Activated T-cell treated with anti-CD3 and anti-CD28 coated beads, Interleukin-2, amount 50 U/mL, for 24 hours (primary cell): ENCODE measurements around the gene PPP2R2C.

Experiments used
- DNase-seq: peaks from one replicate; pipeline ENCODE4 v3.0.0-alpha.2; 2020
- H3K27ac Mint-ChIP-seq: 2 replicates; pipeline ENCODE4 v1.8.0; 2020; ENCODE audit warnings: mild to moderate bottlenecking, mixed read lengths
- H3K27me3 Mint-ChIP-seq: 2 replicates; pipeline ENCODE4 v1.8.0; 2020; ENCODE audit warnings: mixed read lengths
- H3K36me3 Mint-ChIP-seq: 2 replicates; pipeline ENCODE4 v1.8.0; 2020; ENCODE audit warnings: low read depth, mixed read lengths
- H3K4me1 Mint-ChIP-seq: 2 replicates; pipeline ENCODE4 v1.8.0; 2020; ENCODE audit warnings: low read depth, mixed read lengths
- H3K4me3 Mint-ChIP-seq: 2 replicates; pipeline ENCODE4 v1.8.0; 2020; ENCODE audit warnings: mild to moderate bottlenecking, moderate library complexity, mixed read lengths
- H3K9me3 Mint-ChIP-seq: 2 replicates; pipeline ENCODE4 v1.8.0; 2020; ENCODE audit warnings: mixed read lengths

The PPP2R2C gene

GRCh38 chr4:6298852-6299251 lies 173.6 kb downstream of the PPP2R2C start:
- Mint-ChIP-seq H3K27ac (no peak overlapping the region), H3K36me3 (peaks cover 29% of the 10 kb centered on the region), H3K4me3 (no peak overlapping the region), H3K9me3 (no peaks in the 10 kb centered on the region), H3K4me1 (no peaks in the 10 kb centered on the region), H3K27me3 (no peaks in the 10 kb centered on the region)
- no peak for DNase-seq

DNA sequence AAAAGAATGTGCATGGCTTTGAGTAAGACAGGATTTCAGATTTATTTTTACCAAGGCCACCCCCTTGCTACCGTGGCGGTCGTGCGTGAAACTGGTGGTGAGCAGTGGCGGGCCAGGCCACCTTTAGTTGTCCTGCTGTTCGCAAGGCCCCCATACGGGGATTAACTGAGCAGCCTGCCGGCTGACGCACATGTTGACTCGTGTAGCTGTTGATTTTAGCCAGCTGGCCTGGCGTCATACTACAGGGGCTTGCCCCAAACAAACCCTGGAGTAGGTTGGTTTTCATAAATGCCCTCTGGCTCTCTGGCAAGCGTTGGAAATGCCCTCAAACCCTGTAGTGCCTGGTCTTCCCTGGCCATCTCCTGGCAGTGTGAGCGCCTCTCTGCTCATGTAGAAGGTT lies 174.4 kb downstream of the PPP2R2C start:
- Mint-ChIP-seq H3K4me3 (no peak overlapping the region), H3K27me3 (no peaks in the 10 kb centered on the region), H3K4me1 (no peaks in the 10 kb centered on the region), H3K27ac (no peak overlapping the region), H3K9me3 (no peaks in the 10 kb centered on the region), H3K36me3 (peaks cover 29% of the 10 kb centered on the region)
- DNase-seq, result no peak

DNA sequence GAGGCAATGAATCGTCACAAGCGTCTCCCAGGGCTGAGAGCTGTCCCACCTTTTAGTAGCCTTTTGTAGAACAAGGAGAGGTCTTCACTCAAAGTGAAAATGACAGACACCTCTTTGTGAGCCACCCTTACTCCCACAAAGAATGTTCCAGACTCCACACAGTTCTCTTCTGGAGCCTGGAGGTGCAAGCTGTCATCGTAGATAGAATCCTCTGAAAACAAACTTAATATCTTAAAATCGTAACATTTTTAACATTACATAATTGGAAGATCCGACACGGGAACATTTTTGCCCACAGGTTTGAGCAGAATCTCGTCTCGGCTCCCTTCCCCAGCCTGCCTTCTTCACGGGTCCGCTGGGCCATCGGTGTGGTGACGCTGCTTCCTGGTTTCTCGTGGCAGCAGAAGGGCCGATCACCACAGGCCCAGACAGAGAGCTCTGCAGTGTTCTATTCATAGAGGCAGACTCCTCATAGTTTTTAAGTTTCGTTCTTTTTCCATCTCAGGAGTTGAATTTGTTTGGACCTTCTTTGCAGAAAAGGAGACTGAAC lies 175.1 kb downstream of the PPP2R2C start:
- peaks cover 24% of the 10 kb centered on the region for H3K36me3 Mint-ChIP-seq
- no peak overlapping the region for H3K4me3 Mint-ChIP-seq
- H3K27me3 Mint-ChIP-seq, result no peaks in the 10 kb centered on the region
- H3K27ac Mint-ChIP-seq, result no peak overlapping the region
- H3K9me3 Mint-ChIP-seq, result no peaks in the 10 kb centered on the region
- H3K4me1 Mint-ChIP-seq, result no peaks in the 10 kb centered on the region
- no peak for DNase-seq

GRCh38 chr4:6296026-6296425 lies 176.4 kb downstream of the PPP2R2C start:
- Mint-ChIP-seq H3K9me3 (no peaks in the 10 kb centered on the region), H3K36me3 (peaks cover 12% of the 10 kb centered on the region), H3K27me3 (no peaks in the 10 kb centered on the region), H3K4me1 (no peaks in the 10 kb centered on the region), H3K4me3 (no peak overlapping the region), H3K27ac (no peak overlapping the region)
- no peak for DNase-seq

- H3K9me3 Mint-ChIP-seq, result no peaks in the 10 kb centered on the region
- no peak overlapping the region for H3K4me3 Mint-ChIP-seq
- no peaks in the 10 kb centered on the region for H3K27me3 Mint-ChIP-seq
- DNase-seq, result no peak
- no peak overlapping the region for H3K27ac Mint-ChIP-seq
- no peaks in the 10 kb centered on the region for H3K4me1 Mint-ChIP-seq
- H3K36me3 Mint-ChIP-seq, result peaks cover 6% of the 10 kb centered on the region
These were observed 176.9 kb downstream of the PPP2R2C start for GRCh38 chr4:6295495-6295894.

- Mint-ChIP-seq H3K36me3 (peaks cover 6% of the 10 kb centered on the region), H3K9me3 (no peaks in the 10 kb centered on the region), H3K4me3 (no peak overlapping the region), H3K27me3 (no peaks in the 10 kb centered on the region), H3K4me1 (no peaks in the 10 kb centered on the region), H3K27ac (no peak overlapping the region)
- no peak for DNase-seq
These were observed 177.6 kb downstream of the PPP2R2C start for GRCh38 chr4:6294705-6295421.

DNA sequence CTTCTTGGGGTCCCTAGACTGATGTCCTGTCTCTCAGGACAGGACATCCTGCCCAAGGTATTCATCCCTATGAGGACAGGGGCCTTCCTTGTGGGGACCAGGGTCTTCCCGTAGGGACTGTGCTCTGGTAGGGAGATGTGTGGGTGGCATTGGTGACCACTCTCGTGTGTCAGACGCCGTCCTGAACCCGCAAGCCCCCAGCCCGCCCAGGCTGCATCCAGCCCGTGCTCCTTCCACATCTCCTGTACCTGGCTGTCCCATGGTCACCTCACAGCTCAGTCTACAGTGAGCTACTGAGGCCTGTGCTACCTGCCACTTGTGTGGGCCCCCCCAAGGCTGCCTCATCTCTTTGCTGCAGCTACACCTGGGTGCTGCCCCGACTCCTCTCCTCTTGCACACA lies 178.8 kb downstream of the PPP2R2C start:
- no peaks in the 10 kb centered on the region for H3K27me3 Mint-ChIP-seq
- no peak for DNase-seq
- peaks cover 6% of the 10 kb centered on the region for H3K36me3 Mint-ChIP-seq
- H3K4me1 Mint-ChIP-seq, result no peaks in the 10 kb centered on the region
- H3K27ac Mint-ChIP-seq, result no peak overlapping the region
- no peaks in the 10 kb centered on the region for H3K9me3 Mint-ChIP-seq
- H3K4me3 Mint-ChIP-seq, result no peak overlapping the region

DNA sequence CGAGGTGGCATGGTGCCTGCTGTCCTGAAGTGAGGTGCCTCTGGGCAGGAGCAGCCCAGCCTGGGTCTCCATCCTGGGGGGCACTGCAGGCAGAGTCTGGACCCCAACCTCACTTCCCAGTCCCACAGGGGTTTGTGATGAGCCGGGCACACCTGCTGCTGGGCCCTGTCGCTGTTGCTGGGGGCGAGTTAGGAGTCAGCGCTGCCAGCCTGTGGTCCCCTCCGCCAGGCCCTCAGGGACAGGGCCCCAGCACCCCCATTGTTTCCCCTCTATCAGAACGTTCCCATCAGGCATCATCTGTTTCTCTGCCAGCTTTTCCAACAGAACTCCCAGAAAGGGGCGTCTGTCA lies 179.3 kb downstream of the PPP2R2C start:
- Mint-ChIP-seq H3K9me3 (no peaks in the 10 kb centered on the region), H3K4me1 (no peaks in the 10 kb centered on the region), H3K27ac (no peak overlapping the region), H3K4me3 (no peak overlapping the region), H3K36me3 (peaks cover 6% of the 10 kb centered on the region), H3K27me3 (no peaks in the 10 kb centered on the region)
- DNase-seq, result no peak

DNA sequence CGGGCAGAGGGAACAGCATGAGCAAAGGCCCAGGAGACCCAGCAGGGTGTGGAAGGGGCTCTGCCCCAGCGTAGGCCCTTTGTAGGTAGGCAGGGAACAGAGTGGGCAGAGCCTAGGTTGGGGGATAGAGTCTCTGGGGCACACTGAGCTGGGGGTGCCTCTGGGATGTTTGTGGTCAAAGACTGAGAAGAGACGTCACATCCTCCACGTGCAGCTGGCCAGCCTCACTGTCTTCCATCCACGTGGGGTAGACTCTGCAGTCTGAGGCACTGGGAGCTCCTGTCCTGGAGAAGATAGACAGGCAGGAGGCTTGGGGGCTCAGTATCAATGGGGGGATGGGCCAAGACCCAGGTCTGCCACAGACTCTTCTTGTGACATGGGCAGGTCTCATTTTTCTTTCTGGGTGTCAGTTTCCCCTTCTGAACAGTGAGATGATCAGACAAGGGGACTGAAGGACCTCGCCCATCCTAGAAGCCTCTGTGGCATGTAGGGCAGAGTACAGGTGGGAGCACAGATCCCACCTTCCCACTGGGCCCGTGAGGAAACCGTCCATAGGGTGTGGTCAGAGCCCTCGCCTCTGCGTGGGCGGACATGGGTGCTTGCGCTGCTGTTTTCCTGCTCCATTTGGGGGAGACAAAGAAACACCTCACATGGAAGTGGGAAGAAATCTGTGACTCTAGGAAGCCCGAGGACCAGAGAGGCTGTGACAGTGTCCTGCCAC lies 179.9 kb downstream of the PPP2R2C start:
- H3K27me3 Mint-ChIP-seq, result no peaks in the 10 kb centered on the region
- H3K9me3 Mint-ChIP-seq, result no peaks in the 10 kb centered on the region
- no peak overlapping the region for H3K4me3 Mint-ChIP-seq
- H3K27ac Mint-ChIP-seq, result no peak overlapping the region
- DNase-seq, result no peak
- peaks cover 6% of the 10 kb centered on the region for H3K36me3 Mint-ChIP-seq
- no peaks in the 10 kb centered on the region for H3K4me1 Mint-ChIP-seq

DNA sequence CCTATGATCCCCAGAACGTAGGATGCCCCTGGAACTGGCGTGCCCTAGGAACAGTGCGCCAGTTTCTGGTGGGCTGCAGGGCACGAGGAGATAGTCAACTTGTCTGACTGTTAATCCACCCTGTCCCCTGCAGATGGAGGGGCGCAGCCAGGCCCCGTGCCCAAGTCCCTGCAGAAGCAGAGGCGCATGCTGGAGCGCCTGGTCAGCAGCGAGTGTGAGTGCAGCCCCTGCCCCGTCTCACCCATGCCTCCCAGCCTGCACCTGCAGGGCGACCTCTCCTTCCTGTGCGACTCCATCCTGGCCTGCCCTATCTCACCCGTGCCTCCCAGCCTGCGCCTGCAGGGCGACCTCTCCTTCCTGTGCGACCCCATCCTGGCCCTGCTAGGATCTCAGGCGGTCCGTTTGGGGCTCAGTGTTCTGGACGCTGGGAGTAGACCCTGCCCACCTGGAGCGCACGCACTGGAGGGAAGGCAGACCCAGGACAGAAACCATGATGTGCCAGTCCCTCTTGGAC lies 180.6 kb downstream of the PPP2R2C start:
- H3K4me1 Mint-ChIP-seq, result no peaks in the 10 kb centered on the region
- no peak overlapping the region for H3K27ac Mint-ChIP-seq
- H3K4me3 Mint-ChIP-seq, result no peak overlapping the region
- DNase-seq, result no peak
- H3K27me3 Mint-ChIP-seq, result no peaks in the 10 kb centered on the region
- no peaks in the 10 kb centered on the region for H3K9me3 Mint-ChIP-seq
- peaks cover 10% of the 10 kb centered on the region for H3K36me3 Mint-ChIP-seq

GRCh38 chr4:6290769-6291547 lies 181.5 kb downstream of the PPP2R2C start:
- Mint-ChIP-seq H3K36me3 (peaks cover 10% of the 10 kb centered on the region), H3K27ac (no peak overlapping the region), H3K4me1 (no peaks in the 10 kb centered on the region), H3K4me3 (no peak overlapping the region), H3K27me3 (no peaks in the 10 kb centered on the region), H3K9me3 (no peaks in the 10 kb centered on the region)
- DNase-seq, result no peak

GRCh38 chr4:6290256-6290655 lies 182.2 kb downstream of the PPP2R2C start:
- DNase-seq, result no peak
- H3K4me1 Mint-ChIP-seq, result no peaks in the 10 kb centered on the region
- no peaks in the 10 kb centered on the region for H3K9me3 Mint-ChIP-seq
- H3K4me3 Mint-ChIP-seq, result no peak overlapping the region
- H3K36me3 Mint-ChIP-seq, result peaks cover 8% of the 10 kb centered on the region
- H3K27me3 Mint-ChIP-seq, result no peaks in the 10 kb centered on the region
- no peak overlapping the region for H3K27ac Mint-ChIP-seq

- no peaks in the 10 kb centered on the region for H3K27me3 Mint-ChIP-seq
- H3K36me3 Mint-ChIP-seq, result peaks cover 4% of the 10 kb centered on the region
- DNase-seq, result no peak
- H3K4me1 Mint-ChIP-seq, result no peaks in the 10 kb centered on the region
- H3K9me3 Mint-ChIP-seq, result no peaks in the 10 kb centered on the region
- H3K4me3 Mint-ChIP-seq, result no peak overlapping the region
- H3K27ac Mint-ChIP-seq, result no peak overlapping the region
These were observed 183.5 kb downstream of the PPP2R2C start for GRCh38 chr4:6288871-6289270.

- Mint-ChIP-seq H3K27me3 (no peaks in the 10 kb centered on the region), H3K27ac (no peak overlapping the region), H3K4me1 (no peaks in the 10 kb centered on the region), H3K9me3 (no peaks in the 10 kb centered on the region), H3K36me3 (peaks cover 4% of the 10 kb centered on the region), H3K4me3 (no peak overlapping the region)
- no peak for DNase-seq
These were observed 184.1 kb downstream of the PPP2R2C start for GRCh38 chr4:6288342-6288741.
